SU-DHL-6 (cell line): ENCODE data around the gene LIFR.

Experiments used
- H2AFZ ChIP-seq: fragments of 200-600 bp; sonication (generic); 2 replicates; pipeline ENCODE4 v1.6.1; 2014; ENCODE audit warnings: low read depth, mild to moderate bottlenecking, moderate library complexity, mixed read lengths, antibody characterized with exemption, low read length; ENCODE audit not compliant: severe bottlenecking
- H3F3A ChIP-seq: fragments of 200-600 bp; shearing (Covaris generic); 2 replicates; pipeline ENCODE4 v1.6.0; 2016; ENCODE audit warnings: antibody characterized with exemption, mild to moderate bottlenecking; ENCODE audit not compliant: insufficient read depth
- H3K27ac ChIP-seq: fragments of 200-600 bp; sonication (generic); 2 replicates; pipeline ENCODE4 v1.5.1; 2016; ENCODE audit warnings: low read depth, mild to moderate bottlenecking, low read length, moderate library complexity, mixed read lengths
- H3K27me3 ChIP-seq: fragments of 200-600 bp; sonication (generic), shearing (Covaris generic); 2 replicates; pipeline ENCODE4 v1.6.0; 2014; ENCODE audit warnings: mild to moderate bottlenecking, low read length
- H3K36me3 ChIP-seq: fragments of 200-600 bp; sonication (generic); 2 replicates; pipeline ENCODE4 v1.6.1; 2014; ENCODE audit warnings: mild to moderate bottlenecking, low read length, mixed read lengths
- H3K4me2 ChIP-seq: fragments of 300-600, 200-600 bp; shearing (Covaris generic), sonication (generic); 2 replicates; pipeline ENCODE4 v1.6.0; 2014; ENCODE audit warnings: low read length, low read depth, mild to moderate bottlenecking; ENCODE audit not compliant: poor library complexity, severe bottlenecking
- H3K4me3 ChIP-seq: fragments of 200-600 bp; sonication (generic); 2 replicates; pipeline ENCODE4 v1.5.1; 2014; ENCODE audit warnings: antibody characterized with exemption, low read length, mild to moderate bottlenecking, mixed read lengths; ENCODE audit not compliant: insufficient read depth, poor library complexity, severe bottlenecking
- H3K79me2 ChIP-seq: fragments of 200-600 bp; sonication (generic); 2 replicates; pipeline ENCODE4 v1.6.1; 2014; ENCODE audit warnings: mild to moderate bottlenecking, low read length, moderate library complexity; ENCODE audit not compliant: insufficient read depth
- H3K9ac ChIP-seq: fragments of 200-600 bp; sonication (generic); 2 replicates; pipeline ENCODE4 v1.7.0; 2014; ENCODE audit warnings: mild to moderate bottlenecking, low read length
- H3K9me2 ChIP-seq: fragments of 200-600 bp; sonication (generic); replicated peaks from 2 replicates; pipeline ENCODE4 v1.6.1; 2014; ENCODE audit warnings: low read length; ENCODE audit not compliant: insufficient read depth
- H3K9me3 ChIP-seq: fragments of 200-600 bp; sonication (generic); 2 replicates; pipeline ENCODE4 v1.6.1; 2014; ENCODE audit warnings: low read length, mixed read lengths; ENCODE audit not compliant: insufficient read depth
- H4K20me1 ChIP-seq: fragments of 200-600 bp; sonication (generic); 2 replicates; pipeline ENCODE4 v1.6.1; 2014; ENCODE audit warnings: low read depth, mild to moderate bottlenecking, antibody characterized with exemption, low read length, moderate library complexity, mixed read lengths
- EZH2phosphoT487 ChIP-seq: fragments of 200-600 bp; sonication (generic), shearing (Covaris generic); conservative IDR thresholded peaks from 2 replicates; pipeline ENCODE4 v1.6.1; 2018; ENCODE audit warnings: mild to moderate bottlenecking, antibody characterized with exemption, low read length, moderate library complexity, mixed read lengths
- TF ChIP-seq, protein P1 (sequence below): fragments of 200-600 bp; sonication (generic); IDR thresholded peaks from one replicate; pipeline ENCODE4 v1.5.1; 2017; ENCODE audit warnings: antibody characterized with exemption, mild to moderate bottlenecking, low read length, moderate library complexity; ENCODE audit not compliant: insufficient read depth, poor library complexity, severe bottlenecking

LIFR gene

DNA sequence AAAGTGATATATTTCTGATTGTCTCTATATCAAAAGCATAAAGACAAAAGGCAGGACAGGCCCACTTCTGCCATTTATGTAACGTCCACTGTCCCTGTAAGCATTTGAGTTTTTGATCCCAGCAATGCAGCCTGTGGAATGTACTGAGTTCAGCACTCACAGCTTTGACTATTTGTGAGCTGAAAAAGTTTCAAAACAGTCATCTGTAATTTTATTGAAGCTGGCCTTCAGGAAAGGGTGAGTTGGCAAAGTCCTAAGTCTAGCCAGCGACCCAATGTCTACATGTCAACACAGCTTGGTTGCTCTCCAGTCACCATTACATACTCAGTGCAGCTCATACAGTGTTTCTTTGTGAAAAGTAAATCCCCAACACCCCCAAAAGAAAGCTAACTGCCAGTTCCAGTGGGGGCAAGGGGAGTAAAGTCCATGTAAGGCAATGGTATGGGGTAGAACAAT, 9.7 kb downstream of the LIFR start:
- Histone ChIP-seq H3K9me2 (no peaks in the 10 kb centered on the region), H4K20me1 (no peaks in the 10 kb centered on the region), H3K27me3 (no peaks in the 10 kb centered on the region), H3K27ac (no peak overlapping the region), H3F3A (no peaks in the 10 kb centered on the region), H3K4me3 (no peak overlapping the region), H3K79me2 (no peaks in the 10 kb centered on the region), H3K9ac (no peak overlapping the region), H3K36me3 (no peaks in the 10 kb centered on the region), H3K4me2 (no peak overlapping the region), H3K9me3 (no peaks in the 10 kb centered on the region), H2AFZ (no peak overlapping the region)
- TF ChIP-seq EZH2phosphoT487, result no peak
- TF ChIP-seq, protein P1, sequence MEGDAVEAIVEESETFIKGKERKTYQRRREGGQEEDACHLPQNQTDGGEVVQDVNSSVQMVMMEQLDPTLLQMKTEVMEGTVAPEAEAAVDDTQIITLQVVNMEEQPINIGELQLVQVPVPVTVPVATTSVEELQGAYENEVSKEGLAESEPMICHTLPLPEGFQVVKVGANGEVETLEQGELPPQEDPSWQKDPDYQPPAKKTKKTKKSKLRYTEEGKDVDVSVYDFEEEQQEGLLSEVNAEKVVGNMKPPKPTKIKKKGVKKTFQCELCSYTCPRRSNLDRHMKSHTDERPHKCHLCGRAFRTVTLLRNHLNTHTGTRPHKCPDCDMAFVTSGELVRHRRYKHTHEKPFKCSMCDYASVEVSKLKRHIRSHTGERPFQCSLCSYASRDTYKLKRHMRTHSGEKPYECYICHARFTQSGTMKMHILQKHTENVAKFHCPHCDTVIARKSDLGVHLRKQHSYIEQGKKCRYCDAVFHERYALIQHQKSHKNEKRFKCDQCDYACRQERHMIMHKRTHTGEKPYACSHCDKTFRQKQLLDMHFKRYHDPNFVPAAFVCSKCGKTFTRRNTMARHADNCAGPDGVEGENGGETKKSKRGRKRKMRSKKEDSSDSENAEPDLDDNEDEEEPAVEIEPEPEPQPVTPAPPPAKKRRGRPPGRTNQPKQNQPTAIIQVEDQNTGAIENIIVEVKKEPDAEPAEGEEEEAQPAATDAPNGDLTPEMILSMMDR, result no peak

DNA sequence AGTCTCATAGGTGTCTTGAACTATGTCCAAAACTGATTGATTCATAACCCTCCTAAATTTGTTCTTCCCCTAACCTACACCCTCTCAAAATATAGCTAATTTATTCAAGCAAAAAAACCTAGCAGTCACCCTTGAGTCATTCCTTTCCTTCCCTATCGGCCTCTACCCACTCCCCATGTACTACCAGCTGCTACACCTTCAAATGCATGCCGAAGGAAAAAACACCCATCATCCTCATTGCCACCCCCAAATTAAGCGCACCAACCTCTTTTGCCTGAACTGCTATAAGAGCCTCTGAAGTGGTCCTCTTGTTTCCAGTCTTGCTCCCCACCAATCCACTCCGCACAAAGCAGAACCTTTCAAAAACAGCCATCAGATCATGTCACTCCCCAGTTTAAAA, 12.6 kb downstream of the LIFR start:
- no peak overlapping the region for H3K4me2 ChIP-seq
- H3K79me2 ChIP-seq, result no peaks in the 10 kb centered on the region
- no peaks in the 10 kb centered on the region for H3K9me3 ChIP-seq
- H3K27ac ChIP-seq, result no peak overlapping the region
- H2AFZ ChIP-seq, result no peak overlapping the region
- H3K36me3 ChIP-seq, result no peaks in the 10 kb centered on the region
- H3K27me3 ChIP-seq, result no peaks in the 10 kb centered on the region
- no peaks in the 10 kb centered on the region for H4K20me1 ChIP-seq
- no peaks in the 10 kb centered on the region for H3F3A ChIP-seq
- no peak for TF ChIP-seq EZH2phosphoT487
- TF ChIP-seq, protein P1, result no peak
- no peak overlapping the region for H3K4me3 ChIP-seq
- no peaks in the 10 kb centered on the region for H3K9me2 ChIP-seq
- H3K9ac ChIP-seq, result no peak overlapping the region

DNA sequence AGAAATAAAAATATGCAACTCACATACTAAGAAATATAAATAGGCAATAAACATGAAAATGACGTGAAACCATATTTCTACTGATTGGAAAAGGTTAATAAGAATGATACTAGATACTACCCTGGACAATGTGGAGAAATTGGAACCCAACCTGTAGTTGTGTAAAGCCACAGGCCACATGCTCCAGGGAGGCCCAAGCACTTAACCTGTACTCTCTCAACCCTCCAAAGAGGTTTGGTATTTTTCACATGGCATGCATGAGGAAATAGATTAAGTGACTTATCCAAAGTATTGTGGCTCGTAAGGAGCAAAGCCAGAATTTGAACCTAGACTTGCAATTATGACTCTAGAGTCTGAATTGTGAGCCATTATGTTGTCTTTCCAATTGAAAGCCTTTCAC, 13.4 kb downstream of the LIFR start:
- Histone ChIP-seq H3K4me2 (no peak overlapping the region), H3K79me2 (no peaks in the 10 kb centered on the region), H3K27ac (no peak overlapping the region), H3K9me3 (no peaks in the 10 kb centered on the region), H3K36me3 (no peaks in the 10 kb centered on the region), H3K27me3 (no peaks in the 10 kb centered on the region), H4K20me1 (no peaks in the 10 kb centered on the region), H2AFZ (no peak overlapping the region), H3K9me2 (no peaks in the 10 kb centered on the region), H3K4me3 (no peak overlapping the region), H3F3A (no peaks in the 10 kb centered on the region), H3K9ac (no peak overlapping the region)
- TF ChIP-seq, protein P1, result no peak
- no peak for TF ChIP-seq EZH2phosphoT487
